Activated effector memory CD4-positive, alpha-beta T cell treated with Interleukin-2 at 50 U/mL for 16 hours (primary cell): Measurements from ENCODE around the gene CLDN7.

Experiments
- DNase-seq: peaks from one replicate; pipeline ENCODE4 v3.0.0-alpha.2; 2020

The CLDN7 gene

DNA sequence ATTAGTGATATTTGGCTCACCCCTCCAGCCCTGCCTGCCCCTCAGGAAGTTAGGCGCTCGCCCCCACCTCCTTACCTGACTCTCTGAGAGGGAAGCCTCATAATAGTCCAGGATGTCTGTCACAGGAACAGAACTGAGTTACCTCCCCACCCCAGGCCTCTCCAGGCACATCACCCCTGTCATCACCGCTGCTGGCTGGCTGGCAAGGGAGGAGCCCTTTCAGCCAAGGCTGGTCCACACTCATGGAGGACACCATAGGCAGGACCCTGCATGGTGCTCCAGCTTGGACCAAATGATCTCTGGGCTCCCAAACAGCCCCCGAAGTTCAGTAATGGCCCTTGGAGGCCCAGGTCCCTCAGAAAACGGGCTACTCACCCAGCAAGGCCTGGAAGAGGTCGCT lies 44.1 kb downstream of the CLDN7 start:
- DNase-seq = no peak

DNA sequence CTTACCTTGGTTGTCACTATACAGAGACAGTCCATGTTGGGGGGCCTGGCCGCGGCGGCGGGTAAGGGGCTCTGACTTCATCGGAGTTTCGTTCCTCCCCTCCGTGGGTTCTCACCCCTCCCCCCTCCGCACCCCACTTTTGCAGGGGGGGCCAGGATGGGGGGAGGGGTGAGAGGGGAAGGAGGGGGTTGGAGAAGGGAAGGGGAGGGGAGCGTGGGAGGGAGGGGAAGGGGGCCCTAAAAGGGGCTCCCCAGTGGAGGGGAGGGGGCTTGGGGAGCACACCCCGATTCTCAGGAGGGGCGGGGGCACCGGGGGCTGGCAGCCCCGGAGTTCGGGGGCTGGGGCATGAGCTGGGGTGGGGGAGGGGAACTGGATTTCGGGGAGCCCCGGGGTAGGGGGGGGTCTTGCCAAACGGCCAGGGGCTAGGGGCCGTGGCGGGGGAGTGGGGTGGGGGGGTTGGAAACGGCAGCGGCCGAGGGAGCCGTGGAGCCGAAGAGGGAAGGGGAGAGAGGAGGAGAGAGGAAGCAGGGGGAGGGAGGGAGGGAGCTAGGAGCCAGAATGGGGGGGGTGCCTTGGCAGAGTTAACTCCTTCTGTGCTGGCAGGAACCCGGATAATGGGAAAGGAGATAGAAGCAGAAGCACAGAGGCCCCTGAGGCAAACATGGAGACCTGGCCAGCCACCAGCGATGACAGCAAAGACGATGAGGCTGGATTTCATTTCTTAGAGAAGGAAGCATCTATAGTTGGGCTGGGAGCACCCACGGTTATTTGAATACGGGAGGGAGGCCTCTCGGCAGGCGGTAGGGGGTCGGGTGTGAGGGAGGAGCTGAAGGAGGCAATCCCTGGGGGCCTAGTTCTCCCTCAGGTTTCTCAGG lies 44.9 kb downstream of the CLDN7 start:
- no peak for DNase-seq

DNA sequence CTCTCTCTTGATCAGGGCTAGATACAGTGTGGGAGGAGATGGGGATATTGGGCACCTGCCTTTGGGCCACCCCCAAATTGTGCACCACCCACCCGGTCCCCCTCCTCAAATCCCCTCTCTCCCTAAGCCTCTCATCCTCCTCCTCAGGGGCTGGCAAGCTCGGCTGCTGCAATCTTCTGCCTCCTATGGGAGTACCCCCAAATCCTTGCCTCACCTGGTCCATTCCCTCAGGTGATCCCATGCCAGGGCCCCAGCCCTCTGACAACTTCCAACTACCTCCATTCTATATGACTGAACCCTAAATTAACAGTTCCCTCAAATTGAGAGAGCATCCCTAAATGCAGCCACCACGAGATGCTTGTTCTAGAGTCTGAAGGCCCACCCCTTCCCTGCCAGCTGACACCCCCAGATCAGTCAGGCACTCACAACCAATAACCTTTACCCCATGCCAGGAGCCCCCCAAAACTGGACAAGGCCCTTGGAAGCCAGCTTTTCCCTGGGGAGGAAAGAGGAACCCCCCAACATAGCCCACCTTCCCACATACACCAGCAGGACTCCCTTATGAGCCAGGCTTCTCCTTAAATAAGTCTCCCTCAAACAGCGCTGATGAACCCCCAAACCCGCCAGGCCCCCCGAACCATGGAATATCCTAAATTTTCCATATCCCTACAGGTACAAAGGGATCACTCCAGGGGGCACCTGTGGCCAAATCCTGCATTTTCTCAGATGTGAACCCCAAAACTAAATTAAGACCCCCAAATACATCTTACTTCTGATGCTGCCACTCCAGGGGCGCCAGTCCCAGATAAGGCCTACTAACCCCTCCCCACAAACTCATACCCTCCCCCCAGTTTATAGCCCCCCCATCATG lies 45.8 kb downstream of the CLDN7 start:
- DNase-seq = no peak

DNA sequence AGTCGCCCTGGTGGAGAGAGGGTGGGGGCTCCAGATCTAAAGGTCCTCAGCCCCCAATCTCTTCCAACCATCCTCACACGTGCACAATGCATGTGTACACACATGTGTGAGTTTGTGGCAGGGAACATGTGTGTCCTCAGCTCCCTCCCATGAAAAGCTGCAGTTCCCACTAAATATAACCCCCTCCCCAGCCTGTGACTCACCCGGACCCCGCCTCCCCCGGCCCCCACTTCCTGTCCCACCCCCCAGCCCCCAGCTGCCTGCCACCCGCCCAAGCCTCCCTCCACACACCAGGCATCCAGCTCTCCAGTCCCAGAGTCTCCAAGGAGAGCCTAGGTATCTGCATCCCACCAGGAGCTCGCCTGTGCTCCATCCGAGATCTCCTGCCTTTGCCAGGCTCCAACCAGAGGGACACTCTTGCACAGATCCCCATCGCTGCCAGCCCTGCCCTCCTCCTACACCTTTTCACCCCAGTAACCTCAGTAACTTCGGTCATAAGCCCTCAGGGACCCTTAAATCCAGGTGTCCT lies 46.6 kb downstream of the CLDN7 start:
- DNase-seq = no peak

DNA sequence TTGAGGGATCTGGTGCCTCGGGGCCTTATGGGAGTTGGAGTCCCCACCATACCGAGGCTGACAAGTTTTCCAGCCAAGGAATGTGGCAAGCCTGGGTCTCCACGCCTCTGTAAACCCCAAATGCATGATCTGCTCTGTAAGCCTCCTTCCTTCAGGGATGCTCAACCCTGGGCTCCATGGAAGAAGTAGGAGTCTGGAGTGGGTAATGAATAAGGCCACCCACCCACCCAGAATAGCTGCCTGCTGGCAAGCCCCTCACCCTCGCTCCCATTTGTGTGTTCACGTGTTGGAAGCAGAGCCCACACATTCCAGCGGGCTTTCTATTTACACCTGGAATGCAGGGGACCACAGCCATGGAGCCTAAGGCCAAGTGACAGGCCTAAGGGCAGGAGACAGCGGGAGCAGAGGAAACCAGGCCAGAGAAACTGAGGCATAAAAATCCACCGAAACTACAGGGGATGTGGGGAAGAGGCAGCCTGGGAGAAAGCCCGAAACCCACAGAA lies 47.1 kb downstream of the CLDN7 start:
- no peak for DNase-seq

DNA sequence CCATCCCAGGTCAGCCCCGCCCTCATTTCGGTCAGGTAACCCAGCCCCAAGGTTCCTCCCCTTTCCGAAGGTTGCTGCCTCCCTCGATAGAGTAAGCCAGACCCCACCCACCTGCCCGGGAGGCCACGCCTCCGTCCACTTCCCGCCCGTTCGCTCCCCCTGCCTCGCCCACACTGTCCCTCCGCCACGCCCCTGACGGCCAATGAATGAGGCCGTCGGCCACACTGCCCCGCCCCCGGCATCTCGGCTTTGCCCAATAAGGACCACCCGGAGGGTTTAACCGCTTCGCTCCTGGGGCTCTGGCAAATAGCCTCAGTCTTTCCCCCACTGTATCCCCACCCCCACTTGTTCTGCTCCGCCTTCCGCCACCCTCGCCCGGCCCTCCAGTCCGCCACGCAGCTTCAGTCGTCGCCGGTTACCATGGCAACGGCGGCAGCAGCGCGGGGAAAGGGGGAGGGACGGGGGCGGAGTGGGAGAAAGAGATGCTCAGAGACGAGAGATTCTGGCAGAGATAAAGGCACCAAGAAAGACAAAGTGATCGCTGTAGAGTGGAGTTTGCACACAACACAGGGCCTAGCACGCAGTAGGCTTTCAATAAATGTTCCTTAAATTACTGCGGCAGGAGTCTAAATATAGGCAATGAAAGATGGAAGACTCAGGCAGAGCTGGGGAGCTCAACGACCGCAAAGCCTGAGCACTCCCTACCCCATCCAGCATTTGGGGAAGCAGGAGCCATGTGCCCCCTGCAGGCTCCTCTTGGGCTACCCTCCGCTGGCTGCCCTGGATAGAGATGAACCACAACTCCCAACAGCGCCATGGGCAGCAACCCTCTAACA lies 47.8 kb downstream of the CLDN7 start:
- peak; percentile 97 for DNase-seq

DNA sequence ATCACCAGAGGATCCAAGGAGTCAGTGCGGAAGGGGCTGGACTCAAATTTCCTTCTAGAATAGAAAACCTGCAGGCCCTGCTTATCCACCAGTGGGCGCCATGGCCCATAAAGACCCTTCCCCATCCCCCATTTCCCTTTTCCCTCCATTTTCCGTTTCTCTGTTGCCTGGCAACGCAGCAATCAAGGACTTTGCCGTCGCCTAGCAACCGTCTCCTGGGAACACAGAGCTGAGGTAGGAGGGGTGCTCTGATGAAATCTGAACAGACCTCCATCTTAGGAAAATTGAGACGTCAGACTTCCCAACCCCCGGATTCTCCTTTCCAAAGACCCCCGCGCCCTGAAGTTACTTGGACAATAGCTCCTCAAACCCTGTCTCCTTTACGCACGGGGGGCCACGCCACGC lies 48.4 kb downstream of the CLDN7 start:
- no peak for DNase-seq

DNA sequence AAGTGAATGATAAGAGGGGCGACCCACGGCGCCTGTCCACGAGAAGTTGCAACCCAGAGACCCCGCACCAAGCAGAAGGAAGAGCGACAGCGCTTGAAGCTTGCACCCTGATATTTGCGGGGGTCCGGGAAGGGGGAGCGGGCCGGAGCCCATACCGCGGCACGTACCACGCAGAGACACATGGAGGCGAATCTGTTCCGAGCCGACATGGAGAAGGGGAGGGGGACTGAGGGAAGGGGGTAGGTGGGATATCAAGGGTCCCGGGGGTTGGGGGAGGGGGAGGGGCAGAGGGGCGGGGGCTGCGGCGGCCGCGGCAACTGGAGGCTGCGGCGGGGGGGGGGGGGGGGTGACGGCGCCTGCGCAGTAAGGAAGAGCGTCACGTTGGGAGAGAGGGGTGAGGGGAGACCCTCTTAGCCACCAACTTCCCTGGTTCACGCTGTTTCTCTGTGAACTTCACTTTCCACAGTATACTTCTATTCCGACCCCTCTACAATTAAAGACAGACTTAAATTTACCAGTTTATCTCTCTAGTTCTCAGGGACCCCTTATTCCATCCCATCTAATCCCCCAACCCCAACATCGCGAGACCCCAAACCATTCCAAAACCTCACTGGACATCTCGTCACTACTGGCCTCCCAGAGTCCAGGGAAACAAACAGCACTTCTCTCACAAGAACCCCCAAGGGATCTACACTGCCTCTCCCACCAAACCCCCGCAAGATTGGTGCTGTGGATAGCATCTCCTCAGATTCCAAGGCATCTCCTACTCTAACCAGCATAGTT lies 50.6 kb downstream of the CLDN7 start:
- DNase-seq = no peak
